GM12878 (cell line): Measurements from ENCODE around the gene CPNE5.

Experiments
- ASH2L ChIP-seq: fragments of 300-600, 200-600 bp; sonication (generic); IDR thresholded peaks from 2 replicates; pipeline ENCODE4 v1.6.1; 2017; ENCODE audit warnings: low read depth, mild to moderate bottlenecking, borderline replicate concordance
- CREB1 ChIP-seq: IDR thresholded peaks from 2 replicates; pipeline ENCODE4 v1.6.1; 2012; ENCODE audit warnings: low read depth, mild to moderate bottlenecking, inconsistent platforms
- ESRRA ChIP-seq: IDR thresholded peaks from 2 replicates; pipeline ENCODE4 v1.6.1; 2012; ENCODE audit warnings: mild to moderate bottlenecking, low read length, improper control_type of control experiment
- GABPA ChIP-seq: IDR thresholded peaks from 2 replicates; pipeline ENCODE4 v1.6.1; 2014; ENCODE audit warnings: antibody characterized with exemption, low read depth, mild to moderate bottlenecking, inconsistent platforms
- LARP7 ChIP-seq: fragments of 450-650 bp; IDR thresholded peaks from 2 replicates; pipeline ENCODE4 v1.6.1; 2017; ENCODE audit warnings: mild to moderate bottlenecking
- SMARCA5 ChIP-seq: fragments of 450-650 bp; IDR thresholded peaks from 2 replicates; pipeline ENCODE4 v1.6.1; 2017; ENCODE audit warnings: mild to moderate bottlenecking
- TAF1 ChIP-seq: IDR thresholded peaks from 2 replicates; pipeline ENCODE4 v1.6.1; 2011; ENCODE audit warnings: mild to moderate bottlenecking, low read depth, low read length, borderline replicate concordance
- TF ChIP-seq, protein P1 (sequence below), 3 experiments: IDR thresholded peaks in 2 of 3; conservative IDR thresholded peaks in 1 of 3; 2 replicates each; pipeline ENCODE4 v1.5.1; 2011; ENCODE audit warnings: low read depth in 3 of 3, low read length in 3 of 3, mild to moderate bottlenecking in 3 of 3, control low read depth in 2 of 3, moderate library complexity in 2 of 3, inconsistent platforms in 1 of 3, mixed read lengths in 1 of 3; ENCODE audit not compliant: control insufficient read depth in 2 of 3, insufficient read depth in 1 of 3; ENCODE audit errors: extremely low read depth in 1 of 3

- TF ChIP-seq, protein P1, sequence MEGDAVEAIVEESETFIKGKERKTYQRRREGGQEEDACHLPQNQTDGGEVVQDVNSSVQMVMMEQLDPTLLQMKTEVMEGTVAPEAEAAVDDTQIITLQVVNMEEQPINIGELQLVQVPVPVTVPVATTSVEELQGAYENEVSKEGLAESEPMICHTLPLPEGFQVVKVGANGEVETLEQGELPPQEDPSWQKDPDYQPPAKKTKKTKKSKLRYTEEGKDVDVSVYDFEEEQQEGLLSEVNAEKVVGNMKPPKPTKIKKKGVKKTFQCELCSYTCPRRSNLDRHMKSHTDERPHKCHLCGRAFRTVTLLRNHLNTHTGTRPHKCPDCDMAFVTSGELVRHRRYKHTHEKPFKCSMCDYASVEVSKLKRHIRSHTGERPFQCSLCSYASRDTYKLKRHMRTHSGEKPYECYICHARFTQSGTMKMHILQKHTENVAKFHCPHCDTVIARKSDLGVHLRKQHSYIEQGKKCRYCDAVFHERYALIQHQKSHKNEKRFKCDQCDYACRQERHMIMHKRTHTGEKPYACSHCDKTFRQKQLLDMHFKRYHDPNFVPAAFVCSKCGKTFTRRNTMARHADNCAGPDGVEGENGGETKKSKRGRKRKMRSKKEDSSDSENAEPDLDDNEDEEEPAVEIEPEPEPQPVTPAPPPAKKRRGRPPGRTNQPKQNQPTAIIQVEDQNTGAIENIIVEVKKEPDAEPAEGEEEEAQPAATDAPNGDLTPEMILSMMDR (IDR thresholded peaks at IDR 0.05 in 2 of 3, conservative IDR thresholded peaks at IDR 0.05 in 1 of 3; ENCODE audit: control insufficient read depth in 2 of 3, extremely low read depth in 1 of 3, insufficient read depth in 1 of 3, low read depth in 3 of 3, low read length in 3 of 3): no peak
- no peak for TF ChIP-seq CREB1
- TF ChIP-seq SMARCA5: no peak
- no peak for TF ChIP-seq GABPA
- no peak for TF ChIP-seq TAF1
- no peak for TF ChIP-seq ESRRA
- TF ChIP-seq ASH2L: no peak
- TF ChIP-seq LARP7: no peak
Observed at GRCh38 chr6:36762123-36762522, 77.1 kb downstream of the CPNE5 start.
